ENCODE measurements around the gene CCZ1B.
"Not testable (repeated sequence)": the region's sequence is repeated elsewhere in the genome, so short reads cannot be mapped to it uniquely, and the experiment has no call there.

CCZ1B gene

GRCh38 chr7:6826151-6826550 lies at the start of gene CCZ1B:
TSS of gene CCZ1B (minus strand) at chr7:6826275. CDS start at chr7:6826197, 78 bp downstream.
- peak; percentile 55 to 61 for DNase-seq (ENCODE audit: low read depth in 2 of 2)

DNA sequence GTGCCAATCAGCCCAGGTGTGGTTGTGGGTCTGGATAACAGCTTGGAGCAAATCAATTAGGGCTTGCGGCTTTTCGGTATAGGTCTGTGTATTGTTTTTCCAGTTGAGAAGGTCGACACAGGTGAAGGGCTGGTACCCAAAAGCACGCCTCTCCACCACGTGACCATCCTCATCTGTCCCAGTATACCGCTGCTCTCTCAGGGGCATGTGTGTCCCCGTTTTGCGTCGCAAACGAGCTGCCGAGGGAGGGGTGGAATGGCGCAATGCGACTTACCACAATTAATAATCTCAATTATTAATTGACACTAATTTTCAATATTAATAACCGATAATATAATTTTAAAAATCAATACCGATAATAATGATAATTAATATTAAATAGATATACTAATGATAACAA lies 48.9 kb upstream of the CCZ1B start:
- DNase-seq (ENCODE audit: low read depth in 2 of 2) = not testable (repeated sequence)

GRCh38 chr7:6872246-6872945 lies 46.3 kb upstream of the CCZ1B start:
- DNase-seq (ENCODE audit: low read depth in 2 of 2) = not testable (repeated sequence)

GRCh38 chr7:6871421-6872144 lies 45.5 kb upstream of the CCZ1B start:
- DNase-seq (ENCODE audit: low read depth in 2 of 2) = not testable (repeated sequence)

DNA sequence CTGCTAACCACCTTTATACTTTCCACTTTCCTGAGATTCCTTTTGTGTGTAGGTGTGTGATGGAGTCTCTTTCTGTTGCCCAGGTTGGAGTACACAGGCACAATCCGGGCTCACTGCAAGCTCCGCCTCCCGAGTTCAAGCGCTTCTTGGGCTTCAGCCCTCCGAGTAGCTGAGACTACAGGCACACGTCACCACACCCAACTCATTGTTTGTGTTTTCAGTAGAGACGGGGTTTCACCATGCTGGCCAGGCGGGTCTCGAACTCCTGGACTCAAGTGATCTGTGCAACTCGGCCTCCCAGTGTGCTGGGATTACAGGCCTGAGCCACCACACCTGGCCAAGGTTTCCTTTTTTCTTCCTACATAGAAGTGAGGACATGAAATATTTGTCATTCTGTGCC lies 38.7 kb upstream of the CCZ1B start:
- DNase-seq (ENCODE audit: low read depth in 2 of 2) = not testable (repeated sequence)

DNA sequence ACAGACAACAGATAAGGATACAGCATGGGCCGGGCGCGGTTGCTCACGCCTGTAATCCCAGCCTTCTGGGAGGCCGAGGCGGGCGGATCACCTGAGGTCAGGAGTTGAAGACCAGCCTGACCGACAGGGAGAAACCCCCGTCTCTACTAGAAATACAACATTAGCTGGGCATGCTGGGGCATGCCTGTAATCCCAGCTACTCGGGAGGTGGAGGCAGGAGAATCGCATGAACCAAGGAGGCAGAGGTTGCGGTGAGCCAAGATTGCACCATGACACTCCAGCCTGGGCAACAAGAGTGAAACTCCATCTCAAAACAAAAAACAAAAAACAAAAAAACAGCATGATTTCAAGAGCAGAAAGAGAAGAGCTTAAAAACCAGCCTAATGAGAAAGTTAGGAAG lies 38.1 kb upstream of the CCZ1B start:
- not testable (repeated sequence) for DNase-seq (ENCODE audit: low read depth in 2 of 2)

DNA sequence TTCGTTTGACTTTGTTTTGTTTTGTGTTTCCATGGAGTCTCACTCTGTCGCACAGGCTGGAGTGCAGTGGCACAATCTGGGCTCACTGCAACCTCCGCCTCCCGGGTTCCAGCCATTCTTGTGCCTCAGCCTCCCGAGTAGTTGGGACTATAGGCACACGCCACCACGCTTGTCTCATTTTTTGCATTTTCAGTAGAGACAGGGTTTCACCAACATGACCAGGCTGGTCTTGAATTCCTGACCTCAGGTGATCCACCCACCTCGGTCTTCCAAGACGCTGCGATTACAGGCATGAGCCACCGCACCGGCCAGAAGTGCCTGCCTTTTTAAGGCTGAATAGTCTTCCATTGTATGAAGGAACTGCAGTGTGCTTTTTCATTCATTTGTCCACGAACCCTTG lies 36.8 kb upstream of the CCZ1B start:
- DNase-seq (ENCODE audit: low read depth in 2 of 2) = not testable (repeated sequence)

DNA sequence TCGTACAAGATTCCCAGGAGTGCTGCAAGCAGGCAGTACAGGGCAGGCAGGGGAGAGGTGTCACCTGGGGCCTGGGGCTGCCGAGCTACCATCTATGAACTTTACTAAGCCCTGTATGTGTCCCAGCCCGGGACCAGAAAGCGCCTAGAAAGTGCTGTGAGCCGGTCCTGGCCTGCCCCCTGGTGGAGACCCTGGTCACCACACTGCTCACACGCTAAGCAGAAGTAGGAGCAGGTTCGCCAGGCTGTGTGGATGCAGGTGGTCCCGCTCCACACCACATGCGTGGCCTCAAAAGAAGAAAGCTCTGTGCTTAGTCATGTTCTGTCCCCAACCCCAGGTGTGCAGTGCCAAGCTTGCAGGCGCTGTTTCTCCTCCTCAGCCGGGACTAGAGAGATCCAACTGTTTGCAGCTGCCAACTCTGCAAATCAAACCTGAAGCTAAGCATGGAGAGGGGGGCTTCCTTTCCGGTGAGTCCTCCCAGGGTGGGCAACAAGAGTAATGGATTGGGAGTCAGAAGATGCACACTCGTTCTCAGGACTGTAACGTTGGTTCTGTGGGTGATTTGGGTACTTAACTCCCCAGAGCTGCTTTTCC lies 31.7 kb upstream of the CCZ1B start:
- DNase-seq (ENCODE audit: low read depth in 2 of 2) = peak; percentile 54 to 65

DNA sequence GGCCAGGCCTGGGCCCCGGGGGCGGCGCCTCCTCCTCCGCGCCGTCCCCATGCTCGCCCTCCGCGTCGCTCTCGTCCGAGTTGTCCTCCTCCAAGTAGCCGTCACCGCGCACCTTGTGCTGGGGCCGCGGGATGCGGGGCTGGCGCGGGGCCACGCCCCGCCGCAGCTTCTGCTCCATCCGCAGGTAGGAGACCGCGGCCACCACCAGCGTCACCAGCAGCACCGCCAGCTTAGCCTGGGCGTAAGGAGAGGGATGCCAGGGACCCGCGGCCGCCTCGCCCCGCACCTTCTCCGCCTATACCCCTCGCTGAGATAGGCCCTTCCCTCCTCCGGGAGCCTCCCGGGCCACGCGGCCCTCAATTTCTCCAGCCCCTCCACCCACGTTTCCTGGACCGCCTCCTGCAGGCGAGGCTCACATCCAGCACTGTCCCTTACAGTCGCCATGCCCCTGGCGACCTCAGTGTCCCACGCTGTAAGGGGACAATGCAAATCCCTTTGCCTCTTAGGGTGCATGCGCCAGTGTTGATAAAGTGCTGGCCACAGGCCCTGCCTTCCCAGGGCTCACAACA lies 29.6 kb upstream of the CCZ1B start:
- not testable (repeated sequence) for DNase-seq (ENCODE audit: low read depth in 2 of 2)

GRCh38 chr7:6854747-6855562 lies 28.9 kb upstream of the CCZ1B start:
- not testable (repeated sequence) for DNase-seq (ENCODE audit: low read depth in 2 of 2)

DNA sequence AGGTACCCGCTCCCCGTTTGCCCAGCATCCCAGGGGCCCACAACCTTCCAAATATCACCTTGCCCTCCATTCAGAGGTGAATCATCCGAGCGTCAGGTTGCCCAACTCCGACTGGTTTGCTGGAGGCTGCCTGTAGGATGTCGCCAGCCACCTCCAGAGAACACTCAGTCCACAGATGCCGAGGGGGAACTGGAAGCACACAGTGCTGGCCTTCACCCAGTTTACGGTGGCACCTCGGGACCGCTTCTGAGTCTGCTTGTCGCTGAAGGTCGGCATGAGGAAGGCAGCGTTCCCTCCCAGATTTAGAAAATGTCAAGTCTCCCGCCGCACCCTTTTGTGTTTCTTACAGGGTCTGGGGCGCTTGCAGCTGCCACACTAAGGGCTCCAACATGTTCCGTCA lies 27.6 kb upstream of the CCZ1B start:
- not testable (repeated sequence) for DNase-seq (ENCODE audit: low read depth in 2 of 2)

GRCh38 chr7:6849127-6849526 lies 23.1 kb upstream of the CCZ1B start:
- DNase-seq (ENCODE audit: low read depth in 2 of 2) = not testable (repeated sequence)

GRCh38 chr7:6847751-6848150 lies 21.7 kb upstream of the CCZ1B start:
- not testable (repeated sequence) for DNase-seq (ENCODE audit: low read depth in 2 of 2)

DNA sequence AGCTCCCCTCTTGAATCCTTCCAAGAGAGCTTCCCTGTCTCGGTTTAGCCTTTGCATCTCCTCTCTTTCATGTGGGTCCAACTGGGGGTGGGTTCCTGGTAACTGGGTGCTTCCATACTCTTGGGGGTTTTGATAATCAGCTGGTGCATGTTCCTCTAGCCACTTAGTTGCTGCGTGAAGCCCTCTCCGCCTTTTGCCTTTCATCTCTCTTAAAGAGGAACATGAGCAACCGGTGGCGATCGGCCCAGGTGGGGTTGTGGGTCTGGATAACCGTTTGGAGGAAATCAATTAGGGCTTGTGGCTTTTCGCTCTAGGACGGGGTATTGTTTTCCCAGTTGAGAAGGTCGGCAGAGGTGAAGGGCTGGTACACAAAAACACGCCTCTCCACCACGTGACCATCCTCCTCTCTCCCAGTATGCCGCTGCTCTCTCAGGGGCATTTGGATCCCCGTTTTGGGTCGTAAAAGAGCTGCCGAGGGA lies 19.9 kb upstream of the CCZ1B start:
- DNase-seq (ENCODE audit: low read depth in 2 of 2) = not testable (repeated sequence)

- DNase-seq (ENCODE audit: low read depth in 2 of 2) = not testable (repeated sequence)
Measured at GRCh38 chr7:6843654-6844053, 17.6 kb upstream of the CCZ1B start.

- DNase-seq (ENCODE audit: low read depth in 2 of 2) = not testable (repeated sequence)
Measured at GRCh38 chr7:6843092-6843491, 17.0 kb upstream of the CCZ1B start.

DNA sequence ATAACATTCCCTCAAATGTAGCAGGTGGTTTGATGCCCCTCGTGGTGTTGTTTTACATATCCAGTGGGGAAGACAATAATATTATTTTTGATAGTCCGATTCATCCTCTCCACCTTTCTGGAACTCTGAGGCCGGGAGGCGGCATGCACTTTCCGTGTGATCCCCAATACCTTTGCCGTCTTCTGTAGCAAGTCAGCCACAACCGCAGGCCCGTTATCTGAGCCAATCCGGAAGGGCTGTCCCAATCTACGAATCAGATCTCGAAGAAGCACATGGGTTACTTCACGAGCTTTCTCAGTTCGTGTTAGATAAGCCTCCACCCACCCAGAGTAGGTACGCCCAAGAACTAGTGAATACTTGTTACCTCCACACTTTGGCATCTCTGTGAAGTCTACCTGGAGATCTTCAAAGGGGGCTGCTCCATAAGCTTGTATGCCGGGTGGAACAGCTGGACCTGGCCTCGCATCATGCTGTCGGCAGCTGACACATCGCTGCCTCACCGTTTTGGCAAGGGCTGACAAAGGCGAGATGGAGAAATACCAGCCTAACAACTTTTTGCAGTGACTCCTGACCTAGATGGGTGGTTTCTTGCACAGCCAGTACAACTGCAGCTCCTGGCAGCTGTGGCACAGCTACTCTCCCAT lies 16.3 kb upstream of the CCZ1B start:
- DNase-seq (ENCODE audit: low read depth in 2 of 2) = not testable (repeated sequence)

DNA sequence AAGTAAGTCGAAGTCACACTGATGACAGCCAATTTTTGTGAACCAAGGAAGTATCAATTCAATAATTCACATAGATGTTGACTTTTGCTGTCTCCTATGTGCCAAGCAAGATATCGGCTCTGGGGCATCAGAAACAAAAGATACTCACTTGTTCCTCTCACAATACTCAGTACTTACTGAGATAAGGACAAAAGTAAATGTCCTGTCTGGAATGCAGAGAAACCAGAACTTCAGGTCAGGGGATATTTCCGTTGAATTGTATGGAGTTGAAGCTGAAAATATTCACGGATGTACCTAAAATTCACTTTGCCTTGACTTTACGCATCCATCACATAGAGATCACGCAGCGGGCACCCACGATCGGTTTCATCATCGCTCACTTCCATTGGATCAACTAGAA lies 11.0 kb upstream of the CCZ1B start:
- not testable (repeated sequence) for DNase-seq (ENCODE audit: low read depth in 2 of 2)

- not testable (repeated sequence) for DNase-seq (ENCODE audit: low read depth in 2 of 2)
Measured at GRCh38 chr7:6835521-6835920, 9.4 kb upstream of the CCZ1B start.

DNA sequence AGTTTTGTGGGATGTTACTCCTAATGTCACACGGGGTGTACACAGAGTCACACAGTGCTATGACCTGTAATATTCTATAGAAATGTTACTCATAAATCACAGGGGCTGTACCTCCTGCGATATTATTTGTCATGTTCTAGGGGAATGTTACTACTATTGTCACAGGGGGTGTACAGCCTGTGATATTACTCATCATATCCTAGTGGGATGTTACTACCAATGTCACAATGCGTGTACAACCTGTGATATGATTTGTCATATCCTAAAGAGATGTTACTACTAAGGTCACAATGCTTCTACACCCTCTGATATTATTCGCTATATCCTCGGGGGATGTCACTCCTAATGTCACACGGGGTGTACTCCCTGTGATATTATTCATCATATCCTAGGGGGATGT lies 7.6 kb upstream of the CCZ1B start:
- DNase-seq (ENCODE audit: low read depth in 2 of 2) = no peak

All from stimulated activated CD4-positive, alpha-beta T cell treated with anti-CD3 and anti-CD28 coated beads, Interleukin-1b, Interleukin-23, amount 100 ng/mL, for 1 hour (primary cell).